Activated CD4-positive, alpha-beta T cell treated with anti-CD3 and anti-CD28 coated beads for 48 hours (primary cell): Measurements from ENCODE around the gene UBASH3A.
"Not testable (repeated sequence)": the region's sequence is repeated elsewhere in the genome, so short reads cannot be mapped to it uniquely, and the experiment has no call there.

Experiments used
- DNase-seq: peaks from one replicate; pipeline ENCODE4 v3.0.0-alpha.2; 2020

Gene UBASH3A

DNA sequence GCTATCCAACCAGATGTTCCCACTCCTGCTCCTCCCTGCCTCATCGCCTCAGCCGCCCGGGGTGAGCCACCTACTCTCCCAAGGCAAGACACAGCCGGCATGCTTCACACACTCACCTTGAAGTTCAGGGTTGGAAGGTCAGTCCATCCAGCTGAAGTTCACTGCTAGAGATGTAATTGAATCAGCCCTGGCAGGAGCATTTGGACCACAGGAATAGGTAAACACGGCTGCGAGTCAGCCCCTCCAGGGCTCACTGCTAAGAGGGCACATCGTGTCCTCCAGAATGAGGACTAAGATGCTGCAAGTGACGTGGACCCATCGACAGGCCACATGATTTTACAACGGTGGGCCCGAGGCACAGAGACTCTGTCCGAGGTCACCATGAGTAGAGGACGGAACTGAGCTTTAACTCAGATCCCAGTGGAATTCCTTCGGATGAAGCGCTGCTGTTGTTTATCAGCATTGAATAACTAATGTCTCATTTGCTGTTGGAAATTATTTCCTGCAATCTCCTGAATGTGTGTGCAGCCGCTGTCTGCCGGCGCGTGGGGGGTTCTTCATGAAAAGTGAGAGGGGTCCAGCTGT lies 50.4 kb downstream of the UBASH3A start:
- no peak for DNase-seq

DNA sequence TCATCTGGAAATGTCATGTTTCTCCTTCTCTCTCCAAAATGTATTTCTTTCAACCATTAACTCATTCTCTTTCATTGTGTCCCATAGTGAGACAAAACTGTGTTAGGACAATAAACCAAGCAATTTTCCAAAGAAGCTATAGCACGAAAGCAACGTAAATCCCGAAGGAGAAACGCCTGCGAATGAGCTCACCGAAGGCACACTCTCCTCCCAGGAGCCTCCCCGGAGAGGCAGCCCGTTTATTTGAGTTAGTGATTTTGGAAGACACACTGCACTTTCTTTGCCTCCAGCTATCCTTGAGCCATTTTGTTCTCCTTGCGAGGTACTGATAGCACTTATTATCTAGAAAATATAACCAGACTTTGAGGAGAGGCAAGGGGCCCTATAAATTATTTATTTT lies 51.1 kb downstream of the UBASH3A start:
- no peak for DNase-seq

DNA sequence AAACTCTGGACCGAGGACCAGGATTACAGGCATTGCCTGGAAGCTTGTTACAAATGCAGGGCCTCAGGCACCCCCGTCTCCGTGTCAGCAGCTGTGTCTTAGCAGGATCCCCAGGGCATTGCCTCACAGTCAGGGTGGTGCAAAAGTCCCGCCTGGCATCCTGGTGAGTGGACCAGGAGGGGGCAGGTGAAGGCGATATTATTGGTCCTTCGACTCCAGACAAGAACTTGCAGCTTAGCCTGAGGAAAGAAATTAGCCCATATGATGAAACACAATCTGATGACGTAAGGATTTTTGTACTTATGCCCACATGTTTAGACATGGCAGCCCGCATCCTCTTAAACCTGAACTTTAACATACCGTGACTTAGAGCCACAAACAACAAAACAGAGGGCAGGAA lies 51.5 kb downstream of the UBASH3A start:
- DNase-seq = no peak

DNA sequence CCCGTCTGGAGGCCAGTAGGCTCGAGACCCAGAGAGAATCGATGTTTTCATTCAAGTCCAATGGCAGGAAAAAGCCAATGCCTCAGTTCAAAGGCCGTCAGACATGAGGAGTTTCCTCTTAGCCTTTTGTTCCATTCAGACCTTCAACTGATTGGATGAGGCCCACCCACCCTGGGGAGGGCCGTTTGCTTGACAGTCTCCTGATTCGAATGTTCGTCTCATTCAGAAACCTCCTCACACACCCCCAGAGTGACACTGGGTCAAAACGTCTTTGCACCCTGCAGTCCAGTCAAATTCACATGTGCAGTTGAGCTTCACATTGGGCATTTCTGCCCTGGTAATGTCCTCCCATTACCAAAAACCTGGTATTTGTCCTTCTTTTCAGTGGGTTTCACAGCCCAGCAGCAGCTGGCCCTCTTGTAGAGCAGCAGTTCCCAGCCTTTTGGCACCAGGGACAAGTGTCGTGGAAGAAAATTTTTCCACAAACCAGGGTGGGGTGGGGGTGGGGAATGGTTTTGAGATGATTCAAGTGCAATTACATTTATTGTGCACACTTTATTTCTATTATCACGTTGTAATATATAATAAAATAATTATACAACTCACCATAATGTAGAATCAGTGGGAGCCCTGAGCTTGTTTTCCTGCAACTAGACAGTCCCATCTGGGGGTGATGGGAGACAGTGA lies 52.2 kb downstream of the UBASH3A start:
- no peak for DNase-seq

DNA sequence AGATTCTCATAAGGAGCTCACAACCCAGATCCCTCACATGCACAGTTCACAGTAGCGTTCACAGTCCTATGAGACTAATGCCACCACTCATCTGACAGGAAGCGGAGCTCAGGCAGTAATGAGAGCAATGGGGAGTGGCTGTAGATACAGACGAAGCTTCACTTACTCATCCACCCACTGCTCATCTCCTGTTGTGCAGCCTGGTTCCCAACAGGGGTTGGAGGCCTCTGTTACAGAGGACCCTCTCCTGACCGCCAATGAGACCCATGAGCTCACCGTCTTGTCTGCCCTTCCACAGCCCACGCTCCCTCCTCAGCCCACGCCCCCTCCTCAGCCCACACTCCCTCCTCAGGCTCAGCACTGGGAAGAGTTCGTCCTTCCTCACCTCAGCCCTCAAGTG lies 52.8 kb downstream of the UBASH3A start:
- DNase-seq = peak; percentile 70

DNA sequence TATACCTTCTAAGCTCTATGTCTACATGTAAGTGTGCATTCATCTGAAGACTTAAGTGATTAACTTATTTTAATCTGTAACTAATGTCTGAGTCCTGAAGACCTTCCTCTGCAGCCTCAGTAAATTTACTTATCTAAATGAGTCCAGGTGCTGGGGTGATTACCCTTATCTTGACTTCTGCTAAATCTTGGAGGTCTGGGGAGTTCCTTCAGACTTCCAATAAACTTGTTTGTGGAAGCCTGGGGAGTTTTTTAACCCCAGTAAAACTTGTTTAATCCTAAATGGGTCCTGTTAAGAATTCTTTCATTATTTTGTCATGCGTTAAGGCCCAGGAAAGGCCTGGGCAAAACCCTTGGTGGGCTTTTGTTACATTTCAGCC lies 55.4 kb downstream of the UBASH3A start:
- no peak for DNase-seq

DNA sequence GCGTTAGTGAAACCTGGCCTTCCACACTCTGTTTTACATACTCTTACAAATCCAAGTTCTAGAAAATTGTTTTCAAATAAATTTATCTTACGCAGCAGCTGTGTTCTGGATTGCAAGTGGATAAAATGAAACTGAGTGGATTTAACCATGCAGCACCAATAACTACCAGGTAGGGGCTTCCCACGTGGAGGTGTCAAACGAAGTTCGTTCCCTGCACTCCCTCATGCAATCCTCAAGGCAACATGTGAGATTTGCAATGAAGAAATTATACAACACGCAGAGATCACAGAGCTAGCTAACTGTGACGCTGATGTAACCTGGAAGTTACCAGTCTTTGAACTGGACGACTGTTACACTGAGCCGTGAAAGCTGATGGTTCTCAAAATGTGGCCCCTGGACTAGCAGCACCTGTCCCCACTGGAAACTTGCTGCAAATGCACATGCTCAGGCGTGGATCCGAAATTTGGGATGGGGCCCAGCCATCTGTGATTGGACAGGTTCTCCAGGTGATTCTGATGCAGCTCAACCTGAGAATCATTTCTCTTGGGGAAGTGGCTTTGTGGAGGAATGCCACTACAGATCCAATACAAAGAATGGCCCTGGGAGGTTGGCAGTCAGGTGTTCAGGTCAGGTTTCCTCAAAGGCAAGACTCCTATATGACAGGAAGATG lies 56.0 kb downstream of the UBASH3A start:
- peak; percentile 0 for DNase-seq

DNA sequence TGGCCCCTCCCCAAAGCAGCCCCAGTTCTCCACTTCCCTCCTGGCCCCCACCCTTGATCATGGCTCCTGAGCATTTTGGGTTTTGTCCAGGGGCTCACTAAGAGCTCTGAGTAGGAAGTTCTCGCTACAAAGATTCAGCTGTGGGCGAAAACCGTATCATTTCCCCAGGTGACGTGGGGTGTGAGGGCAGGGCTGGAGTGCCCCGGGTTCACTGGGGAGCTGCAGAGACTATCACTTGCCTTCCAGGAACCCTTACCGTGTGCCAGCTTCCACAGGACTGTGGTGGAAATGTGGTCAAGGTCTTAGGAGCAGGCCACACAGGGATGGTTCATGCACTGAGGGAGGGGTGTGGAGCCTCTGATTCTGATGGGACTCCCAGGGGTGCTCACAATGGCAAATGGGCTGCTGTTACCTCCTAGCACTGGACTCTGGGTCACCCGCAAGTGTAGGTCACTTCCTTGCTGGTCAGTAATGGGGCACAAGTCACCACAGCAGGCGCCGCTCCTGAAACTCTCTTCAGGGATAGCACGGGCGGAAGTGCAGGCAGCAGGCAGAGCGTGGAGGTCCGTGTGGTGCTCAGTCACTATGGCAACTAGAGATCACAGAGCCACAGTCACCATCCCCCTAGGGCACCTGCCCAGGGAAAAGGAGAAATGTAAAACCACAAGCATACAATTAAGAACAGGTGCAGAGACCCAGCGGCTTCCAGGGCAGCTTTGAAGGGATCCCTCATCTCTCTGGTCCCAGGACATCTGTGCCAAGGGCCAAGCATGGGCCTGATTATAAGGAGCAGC lies 56.9 kb downstream of the UBASH3A start:
- peak; percentile 53 for DNase-seq

DNA sequence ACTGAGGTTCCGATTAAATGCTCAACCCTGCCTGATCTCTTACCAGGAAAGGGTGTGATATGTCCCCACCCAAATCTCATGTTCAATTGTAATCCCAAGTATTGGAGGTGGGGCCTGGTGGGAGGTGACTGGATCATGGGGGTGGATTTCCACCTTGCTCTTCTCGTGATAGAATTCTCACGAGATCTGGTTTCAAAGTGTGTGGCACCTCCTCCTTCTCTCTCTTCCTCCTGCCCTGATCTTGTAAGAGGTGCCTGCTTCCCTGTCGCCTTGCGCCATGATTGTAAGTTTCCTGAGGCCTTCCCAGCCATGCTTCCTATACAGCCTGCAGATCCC lies 57.5 kb downstream of the UBASH3A start:
- no peak for DNase-seq

DNA sequence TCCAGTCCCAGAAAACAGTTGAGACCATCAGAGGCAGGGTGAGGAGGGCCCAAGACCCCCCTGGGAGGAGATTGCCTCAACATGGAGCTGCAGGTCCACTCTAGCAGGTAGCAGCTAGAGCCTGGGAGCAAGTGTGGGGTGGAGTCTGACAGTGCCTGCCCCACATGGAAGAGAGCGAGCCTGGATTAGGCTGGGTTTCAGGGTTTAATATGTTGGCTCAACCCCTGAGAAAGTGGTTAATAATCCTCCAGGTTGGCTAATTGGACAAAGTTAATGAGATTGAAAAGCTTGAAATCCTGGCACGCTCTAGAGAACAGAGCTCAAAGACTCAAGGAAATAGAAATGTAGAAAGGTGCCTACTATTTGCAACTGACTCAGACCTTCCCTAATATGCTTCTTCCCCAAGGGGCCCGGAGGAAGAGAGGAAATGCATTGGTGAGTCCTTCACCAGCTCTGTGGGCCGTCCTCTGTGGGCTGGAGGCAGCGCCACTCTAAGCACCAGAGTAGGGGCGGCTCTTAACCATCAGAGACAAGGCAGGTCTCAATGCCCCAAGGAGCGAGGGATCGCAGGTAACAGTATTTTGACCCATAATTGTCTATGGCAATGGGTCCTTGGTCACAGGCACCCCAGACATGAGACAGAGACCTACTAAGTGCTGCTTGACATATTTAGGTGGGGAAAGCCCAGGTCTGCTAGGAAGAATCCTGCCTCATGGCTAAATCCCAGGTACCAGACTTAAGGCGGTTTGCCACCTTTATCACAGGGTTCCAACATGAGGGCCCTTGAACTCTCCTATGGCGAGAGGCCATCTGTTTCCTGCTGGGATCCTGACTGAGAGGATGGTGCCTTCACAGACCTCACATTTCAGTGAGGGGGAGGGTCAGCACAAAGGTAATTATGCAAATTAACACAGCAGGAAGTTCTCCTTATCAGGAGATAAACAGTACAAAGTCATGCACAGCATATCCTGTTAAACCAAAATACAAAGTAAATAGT lies 58.5 kb downstream of the UBASH3A start:
- DNase-seq = no peak

DNA sequence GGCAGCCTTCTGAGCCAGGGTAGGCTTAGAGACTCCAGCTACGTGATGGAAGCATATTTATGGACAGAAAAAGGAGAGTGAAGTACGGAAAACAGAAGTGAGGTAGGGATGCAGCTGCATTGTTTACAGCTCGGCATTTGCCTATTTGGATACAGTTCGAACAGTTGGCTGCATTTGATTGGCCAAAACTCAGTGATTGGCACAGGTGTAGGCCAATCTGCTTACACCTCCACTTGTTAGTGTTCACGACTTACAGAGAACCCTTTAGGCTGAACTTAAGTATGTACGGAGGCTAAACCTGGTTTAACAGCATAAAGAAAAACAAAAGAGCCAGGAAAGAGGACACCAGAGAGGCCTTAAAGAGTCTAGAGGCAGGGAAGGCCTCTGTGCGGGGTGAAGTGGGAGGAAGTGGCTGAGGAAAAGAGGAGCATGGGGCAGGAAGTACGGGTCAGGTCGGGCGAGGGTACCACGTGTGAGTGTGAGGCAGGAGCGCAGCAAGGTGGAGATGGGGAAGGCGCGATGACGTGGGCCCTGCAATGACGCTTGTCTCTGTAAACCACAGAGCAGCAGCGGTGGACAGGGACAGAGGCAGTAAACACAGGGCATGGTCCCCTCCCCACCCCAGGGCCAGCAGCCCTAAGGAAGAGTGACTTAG lies 60.3 kb downstream of the UBASH3A start:
- peak; percentile 78 for DNase-seq

DNA sequence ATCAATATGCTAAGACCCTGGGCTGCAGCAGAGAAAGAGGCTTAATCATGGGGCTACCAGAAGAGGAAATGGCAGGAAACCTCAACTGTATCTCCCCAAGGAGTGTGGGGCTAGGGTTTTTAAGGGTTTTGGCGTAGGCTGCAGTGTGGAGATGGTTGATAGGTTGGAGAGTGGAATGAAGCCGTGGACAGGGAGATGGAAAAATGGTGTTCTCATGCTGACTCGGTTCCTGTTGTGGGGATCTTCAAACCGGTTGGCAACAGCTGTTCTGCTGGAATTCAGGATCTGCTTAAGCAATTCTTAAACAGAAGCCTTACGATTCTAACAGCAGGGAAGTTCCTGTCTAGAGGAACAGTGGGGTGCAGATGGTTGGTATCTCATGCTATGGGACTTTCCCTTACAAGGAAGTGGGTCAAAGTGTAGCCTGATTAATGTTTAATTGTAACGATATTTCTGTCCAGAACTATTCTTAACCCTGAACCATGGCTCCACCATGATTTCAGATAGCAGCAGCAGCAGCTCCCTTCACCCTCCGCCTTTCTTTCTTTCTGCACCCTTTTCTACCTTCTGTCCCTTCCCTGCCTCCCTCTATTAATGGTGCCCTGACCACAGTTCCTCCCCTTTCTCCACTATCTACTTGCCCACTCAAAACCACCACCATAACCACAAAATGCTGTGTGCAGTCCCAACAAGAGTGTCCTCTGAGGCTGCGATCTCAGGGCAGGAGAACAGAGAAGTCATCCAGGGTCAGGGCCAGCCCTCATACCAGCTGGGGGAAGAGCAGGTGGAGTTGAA lies 61.5 kb downstream of the UBASH3A start:
- no peak for DNase-seq

DNA sequence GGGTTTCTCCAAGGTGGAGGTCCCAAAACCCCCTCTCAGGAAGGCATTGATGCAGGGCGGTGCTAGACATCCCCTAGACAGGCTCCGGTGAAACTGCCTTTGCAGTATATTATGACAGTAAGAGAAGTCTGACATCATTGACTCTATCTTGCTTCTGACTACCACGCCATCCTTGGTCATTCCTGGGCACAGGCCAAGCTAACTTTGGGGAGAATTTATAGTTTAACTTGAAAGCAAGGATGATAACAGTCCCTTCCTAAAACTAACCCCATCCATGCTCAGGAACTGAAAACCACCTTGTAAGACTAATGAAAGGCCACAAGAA lies 62.1 kb downstream of the UBASH3A start:
- DNase-seq = no peak

DNA sequence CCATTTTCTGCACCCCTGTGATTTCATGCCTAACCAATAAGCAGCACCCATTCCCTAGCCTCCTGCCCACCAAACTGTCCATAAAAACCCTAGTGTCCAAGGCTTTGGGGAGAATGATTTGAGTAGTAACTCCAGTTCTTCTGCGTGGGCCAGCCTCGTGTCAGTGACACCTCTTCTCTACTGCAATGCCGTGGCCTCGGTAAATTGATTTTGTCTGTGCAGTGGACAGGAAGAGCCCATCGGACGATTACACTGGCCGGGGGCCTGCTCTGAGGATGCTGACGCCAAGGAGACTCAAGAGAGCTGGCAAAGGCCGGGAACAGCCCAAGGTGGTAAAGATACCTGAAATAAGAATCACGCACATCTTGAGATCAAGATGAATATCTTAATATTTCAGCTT lies 63.0 kb downstream of the UBASH3A start:
- no peak for DNase-seq

DNA sequence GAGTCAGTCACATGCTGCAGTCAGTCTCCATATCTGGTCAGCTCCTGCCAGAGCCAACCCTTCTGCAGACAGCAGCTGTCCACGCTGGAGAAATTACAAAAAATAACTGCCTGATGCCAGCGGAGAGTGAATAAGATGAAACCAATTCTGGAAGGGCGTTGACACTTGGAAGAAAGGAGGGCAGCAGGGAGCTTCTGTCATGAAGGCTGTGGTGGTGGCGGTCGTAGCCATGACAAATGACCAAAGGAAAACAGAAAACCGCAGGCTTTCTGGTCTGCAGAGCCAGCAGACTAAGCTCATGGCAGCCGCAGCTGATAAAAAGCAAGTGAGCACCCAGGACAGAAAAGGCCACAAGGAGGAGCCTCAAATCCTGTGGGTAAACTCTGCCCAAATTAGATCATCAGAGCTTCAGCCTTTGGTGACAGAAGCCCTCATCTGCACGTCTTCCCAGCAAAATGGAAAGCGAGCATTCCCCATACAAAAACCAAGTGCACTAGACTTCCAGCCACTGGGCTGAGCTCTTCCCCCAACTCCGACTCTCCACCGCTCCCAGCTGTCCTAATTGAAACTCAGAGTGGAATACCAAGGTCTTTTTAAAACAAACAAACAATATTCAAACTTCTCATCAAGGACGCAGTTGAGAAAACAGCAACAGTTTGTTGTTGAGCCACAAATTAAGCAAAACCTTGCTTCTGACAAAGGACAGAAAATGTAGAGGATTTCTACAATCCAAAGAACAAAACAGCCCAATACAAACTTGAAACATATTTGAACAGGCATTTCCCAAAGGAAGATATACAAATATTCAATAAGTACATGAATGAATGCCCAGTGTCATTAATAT lies 63.7 kb downstream of the UBASH3A start:
- no peak for DNase-seq

DNA sequence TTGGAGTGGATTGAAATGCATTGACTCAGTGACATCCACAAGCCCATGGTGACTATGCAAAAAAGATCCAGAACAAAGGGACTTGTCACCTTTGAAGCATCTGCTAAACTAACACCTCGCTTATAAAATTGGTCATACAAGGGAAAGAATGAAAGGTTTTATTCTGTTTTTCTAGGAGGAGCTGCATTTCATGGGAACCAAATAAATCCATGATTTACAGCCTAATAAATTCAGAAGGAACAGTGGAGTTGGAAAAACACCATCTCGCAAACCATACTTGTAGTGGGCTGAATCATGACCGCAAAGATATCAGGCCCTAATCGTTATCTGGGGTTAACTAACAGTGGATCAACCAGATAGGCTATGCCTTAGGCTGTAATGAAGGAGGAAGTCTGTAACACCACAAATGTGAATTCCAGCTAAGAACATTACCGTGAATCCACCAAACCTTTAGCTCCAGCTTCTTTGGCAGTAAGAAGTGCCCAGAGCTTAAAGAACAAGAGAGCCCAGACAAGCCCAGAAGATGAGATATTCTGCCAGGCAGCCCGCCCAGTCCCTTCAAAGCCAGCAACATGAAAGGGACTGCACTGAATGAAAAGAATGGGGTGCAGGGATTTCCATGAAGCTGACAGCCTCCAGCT lies 64.9 kb downstream of the UBASH3A start:
- no peak for DNase-seq

DNA sequence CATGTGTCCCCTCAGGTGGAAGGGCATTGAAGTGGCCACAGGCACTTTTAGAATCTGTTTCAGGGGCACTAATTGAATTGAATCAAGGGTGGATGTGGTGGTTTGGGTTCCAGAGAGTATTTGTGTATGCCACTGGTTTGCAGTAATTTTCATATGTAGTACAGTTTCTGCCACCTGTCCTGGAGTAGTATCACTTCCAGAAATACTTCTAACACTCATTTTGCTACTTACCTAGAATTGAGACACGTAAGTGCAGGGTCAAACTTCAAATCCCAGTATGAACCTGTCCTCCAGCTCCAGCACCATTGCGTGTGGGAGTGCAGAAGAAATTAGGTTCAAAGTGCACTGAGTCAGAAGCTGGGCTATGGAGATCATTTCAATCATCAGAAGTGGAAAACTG lies 65.6 kb downstream of the UBASH3A start:
- no peak for DNase-seq

DNA sequence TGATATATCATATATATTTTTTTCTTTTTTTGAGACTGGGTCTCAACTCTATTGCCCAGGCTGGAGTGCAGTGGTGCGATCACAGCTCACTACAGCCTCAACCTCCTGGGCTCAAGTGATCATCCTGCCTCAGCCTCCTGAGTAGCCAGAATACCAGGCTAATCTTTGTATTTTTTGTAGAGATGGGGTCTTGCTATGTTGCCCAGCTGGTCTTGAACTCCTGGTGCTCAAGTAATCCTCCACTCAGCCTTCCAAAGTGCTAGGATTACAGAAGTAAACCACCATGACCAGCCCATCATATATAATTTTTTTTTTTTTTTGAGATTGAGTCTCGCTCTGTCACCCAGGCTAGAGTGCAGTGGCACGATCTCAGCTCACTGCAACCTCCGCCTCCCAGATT lies 66.0 kb downstream of the UBASH3A start:
- DNase-seq = not testable (repeated sequence)

DNA sequence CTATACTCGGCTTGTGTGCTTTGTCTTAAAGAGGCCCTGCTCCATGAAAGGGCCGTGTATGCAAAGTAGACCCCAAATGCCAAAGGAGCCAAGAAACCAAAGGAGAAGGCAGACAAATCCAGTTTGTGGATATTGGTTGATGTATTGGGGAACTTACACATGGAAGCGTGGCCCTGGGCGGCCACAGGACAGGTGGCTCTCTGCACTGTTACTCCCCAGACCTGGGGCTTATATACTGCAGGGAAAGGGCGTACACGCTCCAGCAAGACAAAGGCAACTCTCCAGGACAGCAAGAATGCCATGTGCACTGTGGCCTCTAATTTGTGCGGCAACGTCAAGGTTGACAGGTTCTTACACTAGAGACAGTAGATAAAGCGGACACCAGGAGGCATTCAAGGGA lies 67.5 kb downstream of the UBASH3A start:
- DNase-seq = no peak
